Measurements from ENCODE around the gene TSPEAR.
"Not testable (repeated sequence)": the region's sequence is repeated elsewhere in the genome, so short reads cannot be mapped to it uniquely, and the experiment has no call there.

The TSPEAR gene

GRCh38 chr21:44583089-44583799 lies 128.1 kb downstream of the TSPEAR start:
- H3K36me3 ChIP-seq (ENCODE audit: insufficient read depth, low read length): no peaks in the 10 kb centered on the region
- H3K9ac ChIP-seq (ENCODE audit: low read depth, low read length): no peak overlapping the region
- H3K4me1 ChIP-seq (ENCODE audit: insufficient read depth, low read length): no peaks in the 10 kb centered on the region
- no peaks in the 10 kb centered on the region; the same call in 1 of the 2 replicates for H3K9me3 ChIP-seq (ENCODE audit: control insufficient read depth, insufficient read depth, low read length)

- Histone ChIP-seq H3K36me3 (ENCODE audit: insufficient read depth, low read length) (no peaks in the 10 kb centered on the region), H3K9me3 (ENCODE audit: control insufficient read depth, insufficient read depth, low read length) (peaks cover 2% of the 10 kb centered on the region; the same call in 1 of the 2 replicates), H3K4me1 (ENCODE audit: insufficient read depth, low read length) (no peaks in the 10 kb centered on the region), H3K9ac (ENCODE audit: low read depth, low read length) (no peak overlapping the region)
These were observed 129.3 kb downstream of the TSPEAR start for GRCh38 chr21:44582055-44582454.

GRCh38 chr21:44581158-44581557 lies 130.2 kb downstream of the TSPEAR start:
- Histone ChIP-seq H3K4me1 (ENCODE audit: insufficient read depth, low read length) (no peaks in the 10 kb centered on the region), H3K9me3 (ENCODE audit: control insufficient read depth, insufficient read depth, low read length) (peaks cover 9% of the 10 kb centered on the region), H3K9ac (ENCODE audit: low read depth, low read length) (no peak overlapping the region), H3K36me3 (ENCODE audit: insufficient read depth, low read length) (no peaks in the 10 kb centered on the region)

GRCh38 chr21:44580231-44580821 lies 131.0 kb downstream of the TSPEAR start, which contains the start of gene KRTAP10-5:
Gene KRTAP10-5, minus strand, starts transcription at chr21:44580604. Its CDS starts 26 bp downstream, at chr21:44580578.
- not testable (repeated sequence) for H3K36me3 ChIP-seq (ENCODE audit: insufficient read depth, low read length); H3K9me3 ChIP-seq (ENCODE audit: control insufficient read depth, insufficient read depth, low read length); H3K9ac ChIP-seq (ENCODE audit: low read depth, low read length)

GRCh38 chr21:44579833-44580144 lies 131.6 kb downstream of the TSPEAR start:
- Histone ChIP-seq H3K9me3 (ENCODE audit: control insufficient read depth, insufficient read depth, low read length) (peaks cover 9% of the 10 kb centered on the region), H3K9ac (ENCODE audit: low read depth, low read length) (no peak overlapping the region), H3K4me1 (ENCODE audit: insufficient read depth, low read length) (no peaks in the 10 kb centered on the region), H3K36me3 (ENCODE audit: insufficient read depth, low read length) (no peaks in the 10 kb centered on the region)

More at GRCh38 chr21:44580231-44580821, 131.0 kb downstream of the TSPEAR start, which contains the start of gene KRTAP10-5:
- H3K4me1 ChIP-seq (ENCODE audit: insufficient read depth, low read length): not testable (repeated sequence)

- peaks cover 9% of the 10 kb centered on the region for H3K9me3 ChIP-seq (ENCODE audit: control insufficient read depth, insufficient read depth, low read length)
- H3K36me3 ChIP-seq (ENCODE audit: insufficient read depth, low read length): no peaks in the 10 kb centered on the region
- H3K9ac ChIP-seq (ENCODE audit: low read depth, low read length): no peak overlapping the region
- no peaks in the 10 kb centered on the region for H3K4me1 ChIP-seq (ENCODE audit: insufficient read depth, low read length)
These were observed 132.1 kb downstream of the TSPEAR start for GRCh38 chr21:44579056-44579832.

- Histone ChIP-seq H3K4me1 (ENCODE audit: insufficient read depth, low read length) (no peaks in the 10 kb centered on the region), H3K36me3 (ENCODE audit: insufficient read depth, low read length) (no peaks in the 10 kb centered on the region), H3K9me3 (ENCODE audit: control insufficient read depth, insufficient read depth, low read length) (peaks cover 9% of the 10 kb centered on the region), H3K9ac (ENCODE audit: low read depth, low read length) (no peak overlapping the region)
These were observed 132.9 kb downstream of the TSPEAR start for GRCh38 chr21:44578371-44579055.

- Histone ChIP-seq H3K9ac (ENCODE audit: low read depth, low read length) (no peak overlapping the region), H3K4me1 (ENCODE audit: insufficient read depth, low read length) (no peaks in the 10 kb centered on the region), H3K9me3 (ENCODE audit: control insufficient read depth, insufficient read depth, low read length) (peaks cover 9% of the 10 kb centered on the region), H3K36me3 (ENCODE audit: insufficient read depth, low read length) (no peaks in the 10 kb centered on the region)
These were observed 135.3 kb downstream of the TSPEAR start for GRCh38 chr21:44576025-44576420.

GRCh38 chr21:44575307-44576024 lies 135.9 kb downstream of the TSPEAR start:
- no peaks in the 10 kb centered on the region for H3K36me3 ChIP-seq (ENCODE audit: insufficient read depth, low read length)
- H3K9ac ChIP-seq (ENCODE audit: low read depth, low read length): no peak overlapping the region
- H3K9me3 ChIP-seq (ENCODE audit: control insufficient read depth, insufficient read depth, low read length): peaks cover 9% of the 10 kb centered on the region
- no peaks in the 10 kb centered on the region for H3K4me1 ChIP-seq (ENCODE audit: insufficient read depth, low read length)

- no peaks in the 10 kb centered on the region for H3K36me3 ChIP-seq (ENCODE audit: insufficient read depth, low read length)
- peaks cover 9% of the 10 kb centered on the region for H3K9me3 ChIP-seq (ENCODE audit: control insufficient read depth, insufficient read depth, low read length)
- no peak overlapping the region for H3K9ac ChIP-seq (ENCODE audit: low read depth, low read length)
- no peaks in the 10 kb centered on the region for H3K4me1 ChIP-seq (ENCODE audit: insufficient read depth, low read length)
These were observed 136.7 kb downstream of the TSPEAR start for GRCh38 chr21:44574457-44575306.

- H3K9me3 ChIP-seq (ENCODE audit: control insufficient read depth, insufficient read depth, low read length); H3K36me3 ChIP-seq (ENCODE audit: insufficient read depth, low read length); H3K4me1 ChIP-seq (ENCODE audit: insufficient read depth, low read length); H3K9ac ChIP-seq (ENCODE audit: low read depth, low read length): not testable (repeated sequence)
These were observed 137.5 kb downstream of the TSPEAR start, which contains the start of gene KRTAP10-4 for GRCh38 chr21:44573630-44574456. Gene KRTAP10-4, plus strand, starts transcription at chr21:44573729. Its CDS starts 30 bp downstream, at chr21:44573759.

- Histone ChIP-seq H3K9ac (ENCODE audit: low read depth, low read length) (no peak overlapping the region), H3K36me3 (ENCODE audit: insufficient read depth, low read length) (no peaks in the 10 kb centered on the region), H3K9me3 (ENCODE audit: control insufficient read depth, insufficient read depth, low read length) (peaks cover 9% of the 10 kb centered on the region), H3K4me1 (ENCODE audit: insufficient read depth, low read length) (no peaks in the 10 kb centered on the region)
These were observed 138.3 kb downstream of the TSPEAR start for GRCh38 chr21:44572959-44573583.

Measured in ES-I3 (cell line).